K562 (cell line): Measurements from ENCODE around the gene RSRC1. TPM values are rescaled to one million over a fixed set of nuclear protein-coding genes. Genes with fewer than 3 reads are reported as not detected.

ENCODE experiments used
- ATAC-seq: fragments of 200-7000 bp; cut with Tn5 transposase; 3 replicates; pipeline ENCODE4 v1.9.1; 2020; ENCODE audit warnings: moderate library complexity
- BruUV-seq: library from RNA; stranded (reverse); fragments of 400-500 nt; replicated peaks from 2 replicates; lab custom pipeline; 2021; lab: Mats Ljungman, UMichigan
- CTCF ChIA-PET: fragments of 300-600 bp; formaldehyde crosslinking; extraction: SDS; loops from one replicate; lab custom pipeline; 2021; ENCODE audit warnings: low intra/inter-chr PET ratio; lab: Yijun Ruan, JAX
- POLR2A ChIA-PET: fragments of 300-600, 350-650 bp; sonication (Branson Sonifier 250); formaldehyde crosslinking; extraction: SDS; loops from one replicate; lab custom pipeline; 2021; ENCODE audit warnings: antibody characterized with exemption, inconsistent platforms; lab: Yijun Ruan, JAX
- DNase-seq, 4 experiments: peaks; one replicate each; pipeline versions ENCODE4 v3.0.0 to v3.0.0-alpha.2; 2011 to 2018; ENCODE audit warnings: low spot score in 3 of 4, mixed read lengths in 3 of 4; ENCODE audit errors: extremely low read depth in 1 of 4
- FAIRE-seq: peaks from 2 replicates; lab custom pipeline; 2011; peaks lifted over from hg19 to GRCh38; lab: Jason Lieb, UNC
- H2AFZ ChIP-seq: 2 replicates; pipeline ENCODE4 v1.6.0; 2011; ENCODE audit warnings: low read depth, low read length, control low read depth, inconsistent platforms
- H3K27ac ChIP-seq: fragments of 200-600 bp; 3 replicates; pipeline ENCODE4 v1.8.0; 2011; ENCODE audit warnings: low read depth, mild to moderate bottlenecking, control low read depth, inconsistent platforms, low read length, moderate library complexity, mixed read lengths; ENCODE audit errors: extremely low read depth
- H3K27me3 ChIP-seq, 2 experiments: fragments of 300-600 bp in 1 of 2; 2 replicates in 1 of 2; 3 replicates in 1 of 2; pipeline versions ENCODE4 v1.6.0 to v1.8.0; 2011; ENCODE audit warnings: inconsistent platforms in 2 of 2, low read length in 2 of 2, mild to moderate bottlenecking in 1 of 2, mixed read lengths in 1 of 2, moderate library complexity in 1 of 2; ENCODE audit not compliant: control insufficient read depth in 2 of 2, insufficient read depth in 2 of 2
- H3K36me3 ChIP-seq: fragments of 300-600 bp; 3 replicates; pipeline ENCODE4 v1.8.0; 2011; ENCODE audit warnings: mild to moderate bottlenecking, low read length, inconsistent platforms; ENCODE audit not compliant: control insufficient read depth, insufficient read depth
- H3K4me1 ChIP-seq, 2 experiments: fragments of 200-600 bp in 1 of 2; replicated peaks in 1 of 2; 2 replicates in 1 of 2; 3 replicates in 1 of 2; pipeline versions ENCODE4 v1.5.1 to v1.8.0; 2011; ENCODE audit warnings: inconsistent platforms in 2 of 2, low read length in 2 of 2, mild to moderate bottlenecking in 1 of 2, mixed read lengths in 1 of 2, moderate library complexity in 1 of 2; ENCODE audit not compliant: control insufficient read depth in 2 of 2, insufficient read depth in 2 of 2
- H3K4me2 ChIP-seq: 2 replicates; pipeline ENCODE4 v1.6.1; 2011; ENCODE audit warnings: low read length, control low read depth, inconsistent platforms, mixed read lengths; ENCODE audit not compliant: insufficient read depth
- H3K4me3 ChIP-seq: fragments of 200-600 bp; sonication (generic), shearing (Covaris generic); 2 replicates; pipeline ENCODE4 v1.5.1; 2016; ENCODE audit warnings: control low read depth, inconsistent platforms
- H3K79me2 ChIP-seq: fragments of 200-600 bp; 3 replicates; pipeline ENCODE4 v1.8.0; 2011; ENCODE audit warnings: low read length, inconsistent platforms; ENCODE audit not compliant: control insufficient read depth, insufficient read depth
- H3K9ac ChIP-seq, 2 experiments: 2 replicates each; pipeline versions ENCODE4 v1.6.0 to v1.6.1; 2011; ENCODE audit warnings: low read depth in 2 of 2, low read length in 2 of 2, control low read depth in 1 of 2, inconsistent platforms in 1 of 2, mild to moderate bottlenecking in 1 of 2, mixed read lengths in 1 of 2; ENCODE audit not compliant: insufficient read depth in 1 of 2
- H3K9me1 ChIP-seq: one replicate; pipeline ENCODE4 v1.6.0; 2011; ENCODE audit warnings: inconsistent platforms, mild to moderate bottlenecking, low read length, moderate library complexity; ENCODE audit not compliant: control insufficient read depth, insufficient read depth
- H3K9me3 ChIP-seq: replicated peaks from 2 replicates; pipeline ENCODE4 v1.5.1; 2011; ENCODE audit warnings: low read depth, low read length, inconsistent platforms; ENCODE audit not compliant: control insufficient read depth, insufficient read depth
- H4K20me1 ChIP-seq: replicated peaks from 2 replicates; pipeline ENCODE4 v1.6.1; 2011; ENCODE audit warnings: low read length, inconsistent platforms, mixed read lengths; ENCODE audit not compliant: control insufficient read depth, insufficient read depth
- ATF1 ChIP-seq, 2 experiments: fragments of 450-650 bp in 1 of 2; IDR thresholded peaks; 2 replicates each; pipeline ENCODE4 v1.6.1; 2016; ENCODE audit warnings: missing compliant biosample characterization in 1 of 2, missing genetic modification characterization in 1 of 2
- CBFA2T2 ChIP-seq: fragments of 450-650 bp; conservative IDR thresholded peaks from 2 replicates; pipeline ENCODE4 v1.6.1; 2017; ENCODE audit warnings: mild to moderate bottlenecking
- KDM2B ChIP-seq: fragments of 250-450 bp; sonication (Bioruptor Pico); IDR thresholded peaks from 2 replicates; pipeline ENCODE4 v1.8.0; 2021; ENCODE audit warnings: mild to moderate bottlenecking, moderate library complexity
- PHB ChIP-seq: fragments of 250-450 bp; sonication (Bioruptor Pico); IDR thresholded peaks from 2 replicates; pipeline ENCODE4 v1.5.0; 2021
- SETDB1 ChIP-seq: IDR thresholded peaks from one replicate; pipeline ENCODE4 v1.6.1; 2012; ENCODE audit warnings: low read length, control low read depth, inconsistent platforms
- SIN3B ChIP-seq: fragments of 450-650 bp; IDR thresholded peaks from 2 replicates; pipeline ENCODE4 v1.6.1; 2017; ENCODE audit warnings: low read depth, mild to moderate bottlenecking, moderate library complexity
- SUPT5H ChIP-seq: fragments of 450-650 bp; IDR thresholded peaks from 2 replicates; pipeline ENCODE4 v1.6.1; 2016
- TBL1XR1 ChIP-seq, 2 experiments: IDR thresholded peaks; 2 replicates each; pipeline ENCODE4 v1.6.1; 2012; ENCODE audit warnings: improper control_type of control experiment in 2 of 2, low read length in 2 of 2, mild to moderate bottlenecking in 1 of 2
- ZNF764 ChIP-seq: fragments of 250-450 bp; sonication (Bioruptor Pico); IDR thresholded peaks from 2 replicates; pipeline ENCODE4 v1.4.0; 2020; ENCODE audit warnings: low read depth, mild to moderate bottlenecking, moderate library complexity
- WGBS: fragments of 100-300 bp; shearing (Covaris generic); methylation state at CpG from one replicate; pipeline ENCODE4 v1.1.6; 2016; ENCODE audit warnings: low coverage, mixed read lengths; ENCODE audit not compliant: insufficient coverage; ENCODE audit errors: missing lambda C conversion rate; 5-methylcytosine and 5-hydroxymethylcytosine counted together
- in situ Hi-C: fragments of 300-500 bp; cut with MboI; formaldehyde crosslinking; loops from 4 replicates; pipeline ENCODE4 v1.15.0; 2018; ENCODE audit warnings: inconsistent platforms, mixed read lengths
- intact Hi-C: fragments of 100-400 bp; cut with micrococcal nuclease; formaldehyde crosslinking; loops from 2 replicates; pipeline ENCODE4 v1.14.2; 2022
- polyA plus RNA-seq, 8 experiments: library from polyadenylated mRNA; depleted of rRNA in 4 of 8; stranded (reverse) in 5 of 8; unstranded in 3 of 8; fragments of >200 nt; fragmentation: Nextera tagmentation in 2 of 8; fragmentation: Illumina TruSeq in 1 of 8; extraction: Ambion mirVana in 2 of 8; extraction: Trizol in 1 of 8; gene quantifications; 2 replicates each; pipeline versions ENCODE4 v1.2.1 to v1.2.3, GENCODE V29; 2011 to 2014; ENCODE audit warnings: inconsistent platforms in 1 of 8, missing spikeins in 1 of 8
- total RNA-seq, 7 experiments: library from RNA; depleted of rRNA in 6 of 7; stranded (reverse); fragments of >200 nt in 6 of 7; fragmentation: Illumina TruSeq in 2 of 7; extraction: Trizol in 2 of 7; gene quantifications; 2 replicates each; pipeline versions ENCODE4 v1.2.1 to v1.2.3, GENCODE V29; 2011 to 2021; ENCODE audit warnings: low replicate concordance in 1 of 7
- TF ChIP-seq, protein P1 (sequence below): fragments of 450-650 bp; IDR thresholded peaks from 2 replicates; pipeline ENCODE4 v1.6.1; 2016; ENCODE audit warnings: missing biosample characterization, missing genetic modification characterization
- TF ChIP-seq, protein P2 (sequence below): fragments of 200-800 bp; sonication (Bioruptor generic); IDR thresholded peaks from 2 replicates; pipeline ENCODE4 v1.6.1; 2017; ENCODE audit warnings: missing genetic modification characterization, missing compliant biosample characterization
- TF ChIP-seq, protein P3 (sequence below): fragments of 250-450 bp; sonication (Bioruptor Pico); IDR thresholded peaks from 2 replicates; pipeline ENCODE4 v1.4.0; 2020
- TF ChIP-seq, protein P4 (sequence below): fragments of 200-800 bp; sonication (Bioruptor generic); IDR thresholded peaks from 2 replicates; pipeline ENCODE4 v1.6.1; 2017; ENCODE audit warnings: missing genetic modification characterization, missing compliant biosample characterization

Gene RSRC1
- total and polyA plus RNA-seq, 9 of the 15 experiments (the other 6 are each of a cell fraction or from before 2014, with no cell fraction given): 19.3 to 128 (median 75.5) TPM

DNA sequence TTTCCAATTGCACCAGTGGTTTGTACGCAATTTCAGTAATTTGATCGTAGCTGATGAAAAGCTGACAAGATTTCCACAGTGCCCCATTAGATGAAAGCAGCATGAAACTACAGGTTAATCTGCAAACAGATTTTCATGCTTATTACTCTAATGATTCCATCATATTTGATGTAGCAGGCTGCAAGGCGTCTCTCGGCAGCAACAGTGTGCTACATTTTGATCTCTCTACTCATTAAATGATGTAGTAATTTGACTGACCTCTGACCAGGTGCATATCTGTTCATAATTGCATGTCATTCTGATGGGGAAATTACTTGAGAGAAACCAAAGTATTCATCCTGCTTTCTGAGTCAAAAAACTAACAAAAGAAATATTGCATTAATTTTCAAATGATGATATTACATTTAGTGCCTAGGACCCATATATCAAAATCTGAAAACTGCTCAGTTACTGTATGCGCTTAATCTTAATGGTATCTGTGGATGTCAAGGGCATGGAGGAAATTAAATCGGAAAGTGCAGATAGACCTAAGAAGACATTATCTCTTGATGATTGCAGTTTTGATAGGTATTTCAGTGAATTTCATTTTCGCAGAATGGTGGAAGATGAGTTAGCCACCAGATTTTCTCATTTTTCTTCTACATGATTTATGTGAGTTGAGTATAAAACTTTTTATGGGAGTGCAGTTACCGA is 198.5 kb downstream of the RSRC1 start:
- in situ Hi-C loops (loop anchor here (25.0 kb wide), 1 partner anchor 446 kb away; no protein-coding TSS in a partner anchor), intact Hi-C loops (no loop called here)
- 0 out of 2 replicates have a peak, but pooled peaks cover 3% of the 10 kb centered on the region for H4K20me1 ChIP-seq
- no TSS peak for BruUV-seq
- H3K4me1 ChIP-seq: peaks cover 8 to 12% of the 10 kb centered on the region in 2 experiments; a peak in 3 of 5 replicates
- no peaks in the 10 kb centered on the region for H3K79me2 ChIP-seq
- ATAC-seq: no peak
- H2AFZ ChIP-seq: no peak overlapping the region
- FAIRE-seq: no peak
- H3K36me3 ChIP-seq: no peaks in the 10 kb centered on the region
- H3K27ac ChIP-seq: no peak overlapping the region
- POLR2A ChIA-PET: no interaction called here
- H3K27me3 ChIP-seq: no peaks in the 10 kb centered on the region
- no peaks in the 10 kb centered on the region for H3K9me3 ChIP-seq
- DNase-seq: no peak
- H3K9ac ChIP-seq: no peak overlapping the region
- no peak overlapping the region for H3K4me3 ChIP-seq
- 88% methylated on average over 8 of the region's 8 CpGs for WGBS
- CTCF ChIA-PET: no interaction called here
- H3K4me2 ChIP-seq: no peak overlapping the region
- peaks cover 4% of the 10 kb centered on the region for H3K9me1 ChIP-seq
- TF ChIP-seq CBFA2T2: no peak
- TF ChIP-seq ATF1 (CRISPR knock-in tag; IDR thresholded peaks at IDR 0.05): no peak
- no peak for TF ChIP-seq ATF1 (tag; IDR thresholded peaks at IDR 0.05)
- no peak for TF ChIP-seq KDM2B (CRISPR knock-in tag)
- TF ChIP-seq, protein P1, sequence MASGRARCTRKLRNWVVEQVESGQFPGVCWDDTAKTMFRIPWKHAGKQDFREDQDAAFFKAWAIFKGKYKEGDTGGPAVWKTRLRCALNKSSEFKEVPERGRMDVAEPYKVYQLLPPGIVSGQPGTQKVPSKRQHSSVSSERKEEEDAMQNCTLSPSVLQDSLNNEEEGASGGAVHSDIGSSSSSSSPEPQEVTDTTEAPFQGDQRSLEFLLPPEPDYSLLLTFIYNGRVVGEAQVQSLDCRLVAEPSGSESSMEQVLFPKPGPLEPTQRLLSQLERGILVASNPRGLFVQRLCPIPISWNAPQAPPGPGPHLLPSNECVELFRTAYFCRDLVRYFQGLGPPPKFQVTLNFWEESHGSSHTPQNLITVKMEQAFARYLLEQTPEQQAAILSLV: no peak
- TF ChIP-seq, protein P2, sequence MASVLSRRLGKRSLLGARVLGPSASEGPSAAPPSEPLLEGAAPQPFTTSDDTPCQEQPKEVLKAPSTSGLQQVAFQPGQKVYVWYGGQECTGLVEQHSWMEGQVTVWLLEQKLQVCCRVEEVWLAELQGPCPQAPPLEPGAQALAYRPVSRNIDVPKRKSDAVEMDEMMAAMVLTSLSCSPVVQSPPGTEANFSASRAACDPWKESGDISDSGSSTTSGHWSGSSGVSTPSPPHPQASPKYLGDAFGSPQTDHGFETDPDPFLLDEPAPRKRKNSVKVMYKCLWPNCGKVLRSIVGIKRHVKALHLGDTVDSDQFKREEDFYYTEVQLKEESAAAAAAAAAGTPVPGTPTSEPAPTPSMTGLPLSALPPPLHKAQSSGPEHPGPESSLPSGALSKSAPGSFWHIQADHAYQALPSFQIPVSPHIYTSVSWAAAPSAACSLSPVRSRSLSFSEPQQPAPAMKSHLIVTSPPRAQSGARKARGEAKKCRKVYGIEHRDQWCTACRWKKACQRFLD (CRISPR knock-in tag): no peak
- TF ChIP-seq, protein P3, sequence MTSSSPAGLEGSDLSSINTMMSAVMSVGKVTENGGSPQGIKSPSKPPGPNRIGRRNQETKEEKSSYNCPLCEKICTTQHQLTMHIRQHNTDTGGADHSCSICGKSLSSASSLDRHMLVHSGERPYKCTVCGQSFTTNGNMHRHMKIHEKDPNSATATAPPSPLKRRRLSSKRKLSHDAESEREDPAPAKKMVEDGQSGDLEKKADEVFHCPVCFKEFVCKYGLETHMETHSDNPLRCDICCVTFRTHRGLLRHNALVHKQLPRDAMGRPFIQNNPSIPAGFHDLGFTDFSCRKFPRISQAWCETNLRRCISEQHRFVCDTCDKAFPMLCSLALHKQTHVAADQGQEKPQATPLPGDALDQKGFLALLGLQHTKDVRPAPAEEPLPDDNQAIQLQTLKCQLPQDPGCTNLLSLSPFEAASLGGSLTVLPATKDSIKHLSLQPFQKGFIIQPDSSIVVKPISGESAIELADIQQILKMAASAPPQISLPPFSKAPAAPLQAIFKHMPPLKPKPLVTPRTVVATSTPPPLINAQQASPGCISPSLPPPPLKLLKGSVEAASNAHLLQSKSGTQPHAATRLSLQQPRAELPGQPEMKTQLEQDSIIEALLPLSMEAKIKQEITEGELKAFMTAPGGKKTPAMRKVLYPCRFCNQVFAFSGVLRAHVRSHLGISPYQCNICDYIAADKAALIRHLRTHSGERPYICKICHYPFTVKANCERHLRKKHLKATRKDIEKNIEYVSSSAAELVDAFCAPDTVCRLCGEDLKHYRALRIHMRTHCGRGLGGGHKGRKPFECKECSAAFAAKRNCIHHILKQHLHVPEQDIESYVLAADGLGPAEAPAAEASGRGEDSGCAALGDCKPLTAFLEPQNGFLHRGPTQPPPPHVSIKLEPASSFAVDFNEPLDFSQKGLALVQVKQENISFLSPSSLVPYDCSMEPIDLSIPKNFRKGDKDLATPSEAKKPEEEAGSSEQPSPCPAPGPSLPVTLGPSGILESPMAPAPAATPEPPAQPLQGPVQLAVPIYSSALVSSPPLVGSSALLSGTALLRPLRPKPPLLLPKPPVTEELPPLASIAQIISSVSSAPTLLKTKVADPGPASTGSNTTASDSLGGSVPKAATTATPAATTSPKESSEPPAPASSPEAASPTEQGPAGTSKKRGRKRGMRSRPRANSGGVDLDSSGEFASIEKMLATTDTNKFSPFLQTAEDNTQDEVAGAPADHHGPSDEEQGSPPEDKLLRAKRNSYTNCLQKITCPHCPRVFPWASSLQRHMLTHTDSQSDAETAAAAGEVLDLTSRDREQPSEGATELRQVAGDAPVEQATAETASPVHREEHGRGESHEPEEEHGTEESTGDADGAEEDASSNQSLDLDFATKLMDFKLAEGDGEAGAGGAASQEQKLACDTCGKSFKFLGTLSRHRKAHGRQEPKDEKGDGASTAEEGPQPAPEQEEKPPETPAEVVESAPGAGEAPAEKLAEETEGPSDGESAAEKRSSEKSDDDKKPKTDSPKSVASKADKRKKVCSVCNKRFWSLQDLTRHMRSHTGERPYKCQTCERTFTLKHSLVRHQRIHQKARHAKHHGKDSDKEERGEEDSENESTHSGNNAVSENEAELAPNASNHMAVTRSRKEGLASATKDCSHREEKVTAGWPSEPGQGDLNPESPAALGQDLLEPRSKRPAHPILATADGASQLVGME (CRISPR knock-in tag): no peak
- TF ChIP-seq SUPT5H: no peak
- no peak for TF ChIP-seq PHB (CRISPR knock-in tag)
- TF ChIP-seq ZNF764 (CRISPR knock-in tag): no peak
- no peak for TF ChIP-seq SETDB1
- TF ChIP-seq, protein P4, sequence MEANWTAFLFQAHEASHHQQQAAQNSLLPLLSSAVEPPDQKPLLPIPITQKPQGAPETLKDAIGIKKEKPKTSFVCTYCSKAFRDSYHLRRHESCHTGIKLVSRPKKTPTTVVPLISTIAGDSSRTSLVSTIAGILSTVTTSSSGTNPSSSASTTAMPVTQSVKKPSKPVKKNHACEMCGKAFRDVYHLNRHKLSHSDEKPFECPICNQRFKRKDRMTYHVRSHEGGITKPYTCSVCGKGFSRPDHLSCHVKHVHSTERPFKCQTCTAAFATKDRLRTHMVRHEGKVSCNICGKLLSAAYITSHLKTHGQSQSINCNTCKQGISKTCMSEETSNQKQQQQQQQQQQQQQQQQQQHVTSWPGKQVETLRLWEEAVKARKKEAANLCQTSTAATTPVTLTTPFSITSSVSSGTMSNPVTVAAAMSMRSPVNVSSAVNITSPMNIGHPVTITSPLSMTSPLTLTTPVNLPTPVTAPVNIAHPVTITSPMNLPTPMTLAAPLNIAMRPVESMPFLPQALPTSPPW: no peak
- no peak for TF ChIP-seq TBL1XR1 (IDR thresholded peaks at IDR 0.05; ENCODE audit: low read length in 2 of 2)
- TF ChIP-seq SIN3B: no peak
